Mesenchymal stem cell (in vitro differentiated cells and primary cell): Measurements from ENCODE around the gene PRKAA1.
"Not testable (repeated sequence)": the region's sequence is repeated elsewhere in the genome, so short reads cannot be mapped to it uniquely, and the experiment has no call there.

Experiments used
- DNase-seq: peaks from one replicate; pipeline ENCODE4 v3.0.0-alpha.2; 2013
- H2AFZ ChIP-seq: one replicate; pipeline ENCODE4 v1.6.1; 2013; ENCODE audit warnings: low read depth, mild to moderate bottlenecking, control low read depth, inconsistent platforms, low read length, moderate library complexity
- H2AK5ac ChIP-seq: 2 replicates; pipeline ENCODE4 v1.6.1; 2013; ENCODE audit warnings: low read length, moderate library complexity, mild to moderate bottlenecking, inconsistent platforms; ENCODE audit not compliant: severe bottlenecking
- H2BK120ac ChIP-seq: one replicate; pipeline ENCODE4 v1.6.1; 2013; ENCODE audit warnings: low read depth, mild to moderate bottlenecking, inconsistent platforms, low read length, moderate library complexity
- H2BK12ac ChIP-seq, 2 experiments: one replicate each; pipeline ENCODE4 v1.6.1; 2013; ENCODE audit warnings: inconsistent platforms in 2 of 2, low read length in 2 of 2, mild to moderate bottlenecking in 2 of 2, moderate library complexity in 2 of 2, control low read depth in 1 of 2
- H2BK15ac ChIP-seq: one replicate; pipeline ENCODE4 v1.6.1; 2013; ENCODE audit warnings: mild to moderate bottlenecking, low read depth, inconsistent platforms; ENCODE audit not compliant: poor library complexity, severe bottlenecking
- H2BK5ac ChIP-seq: 2 replicates; pipeline ENCODE4 v1.6.1; 2013; ENCODE audit warnings: low read depth, mild to moderate bottlenecking, low read length, control low read depth, inconsistent platforms; ENCODE audit not compliant: poor library complexity, severe bottlenecking
- H3K14ac ChIP-seq, 2 experiments: one replicate each; pipeline ENCODE4 v1.6.1; 2013; ENCODE audit warnings: inconsistent platforms in 2 of 2, low read length in 2 of 2, control low read depth in 1 of 2, mild to moderate bottlenecking in 1 of 2, moderate library complexity in 1 of 2
- H3K18ac ChIP-seq, 2 experiments: one replicate each; pipeline ENCODE4 v1.6.1; 2013; ENCODE audit warnings: inconsistent platforms in 2 of 2, low read length in 2 of 2, control low read depth in 1 of 2, low read depth in 1 of 2, mild to moderate bottlenecking in 1 of 2
- H3K23ac ChIP-seq, 2 experiments: one replicate each; pipeline ENCODE4 v1.6.1; 2013; ENCODE audit warnings: inconsistent platforms in 2 of 2, low read length in 2 of 2, mild to moderate bottlenecking in 2 of 2, moderate library complexity in 2 of 2, control low read depth in 1 of 2
- H3K27ac ChIP-seq: 2 replicates; pipeline ENCODE4 v1.5.1; 2013; ENCODE audit warnings: mild to moderate bottlenecking, moderate library complexity, low read length, control low read depth, inconsistent platforms; ENCODE audit not compliant: poor library complexity, severe bottlenecking
- H3K27me3 ChIP-seq, 2 experiments: 2 replicates each; pipeline versions ENCODE4 v1.6.1 to v1.7.0; 2013; ENCODE audit warnings: low read length in 2 of 2, mild to moderate bottlenecking in 2 of 2, moderate library complexity in 2 of 2, control low read depth in 1 of 2, inconsistent platforms in 1 of 2; ENCODE audit not compliant: control insufficient read depth in 1 of 2, insufficient read depth in 1 of 2
- H3K36me3 ChIP-seq, 2 experiments: 2 replicates each; pipeline versions ENCODE4 v1.6.1 to v1.7.0; 2013; ENCODE audit warnings: low read length in 2 of 2, control low read depth in 1 of 2, inconsistent platforms in 1 of 2, low read depth in 1 of 2, mild to moderate bottlenecking in 1 of 2; ENCODE audit not compliant: insufficient read depth in 2 of 2, control insufficient read depth in 1 of 2
- H3K4ac ChIP-seq, 2 experiments: one replicate each; pipeline ENCODE4 v1.6.1; 2013; ENCODE audit warnings: inconsistent platforms in 2 of 2, low read length in 2 of 2, mild to moderate bottlenecking in 2 of 2, moderate library complexity in 2 of 2, control low read depth in 1 of 2, low read depth in 1 of 2
- H3K4me1 ChIP-seq: 2 replicates; pipeline ENCODE4 v1.6.1; 2013; ENCODE audit warnings: low read depth, low read length, control low read depth; ENCODE audit not compliant: control insufficient read depth, insufficient read depth
- H3K4me2 ChIP-seq: 2 replicates; pipeline ENCODE4 v1.6.1; 2013; ENCODE audit warnings: low read length, mild to moderate bottlenecking, inconsistent platforms; ENCODE audit not compliant: poor library complexity, severe bottlenecking
- H3K4me3 ChIP-seq, 2 experiments: 2 replicates each; pipeline versions ENCODE4 v1.5.1 to v1.7.0; 2013; ENCODE audit warnings: low read length in 2 of 2, mild to moderate bottlenecking in 2 of 2, control low read depth in 1 of 2, low read depth in 1 of 2; ENCODE audit not compliant: insufficient read depth in 1 of 2
- H3K79me1 ChIP-seq: replicated peaks from 2 replicates; pipeline ENCODE4 v1.6.1; 2013; ENCODE audit warnings: mild to moderate bottlenecking, control low read depth, low read length, inconsistent platforms; ENCODE audit not compliant: poor library complexity, severe bottlenecking
- H3K9ac ChIP-seq: 2 replicates; pipeline ENCODE4 v1.7.0; 2013; ENCODE audit warnings: mild to moderate bottlenecking, low read length, moderate library complexity
- H3K9me3 ChIP-seq: 2 replicates; pipeline ENCODE4 v1.7.0; 2013; ENCODE audit warnings: mild to moderate bottlenecking, low read length; ENCODE audit not compliant: control insufficient read depth
- H4K8ac ChIP-seq: one replicate; pipeline ENCODE4 v1.6.1; 2013; ENCODE audit warnings: inconsistent platforms, mild to moderate bottlenecking, low read length, moderate library complexity
- H4K91ac ChIP-seq: one replicate; pipeline ENCODE4 v1.6.1; 2013; ENCODE audit warnings: mild to moderate bottlenecking, low read length, inconsistent platforms
- WGBS: methylation state at CpG from one replicate; pipeline ENCODE4 v1.1.7; 2013; ENCODE audit warnings: mixed read lengths; 5-methylcytosine and 5-hydroxymethylcytosine counted together

PRKAA1 gene

GRCh38 chr5:40794340-40794739, 3.8 kb downstream of the PRKAA1 start:
- H2BK120ac ChIP-seq, H4K8ac ChIP-seq, H3K4me1 ChIP-seq, H2BK12ac ChIP-seq, H2BK15ac ChIP-seq, H2AFZ ChIP-seq, H3K23ac ChIP-seq, H3K79me1 ChIP-seq, H3K27ac ChIP-seq, H3K4me3 ChIP-seq, H2BK5ac ChIP-seq, H3K18ac ChIP-seq, H3K9ac ChIP-seq, H3K4ac ChIP-seq, H3K9me3 ChIP-seq, H2AK5ac ChIP-seq, DNase-seq, H3K14ac ChIP-seq, H3K36me3 ChIP-seq, H3K4me2 ChIP-seq, H4K91ac ChIP-seq, H3K27me3 ChIP-seq: not testable (repeated sequence)

- not testable (repeated sequence) for H3K18ac ChIP-seq, DNase-seq, H3K4me3 ChIP-seq, H2AFZ ChIP-seq, H2BK12ac ChIP-seq, H2BK5ac ChIP-seq, H2BK15ac ChIP-seq, H3K27ac ChIP-seq, H2AK5ac ChIP-seq, H3K9me3 ChIP-seq, H3K23ac ChIP-seq, H3K4ac ChIP-seq, H3K9ac ChIP-seq, H3K79me1 ChIP-seq, H4K91ac ChIP-seq, H2BK120ac ChIP-seq, H4K8ac ChIP-seq, H3K4me1 ChIP-seq, H3K27me3 ChIP-seq, H3K4me2 ChIP-seq, H3K14ac ChIP-seq
- WGBS = 88% methylated on average over 5 of the region's 10 CpGs
- H3K36me3 ChIP-seq = peaks cover 4 to 14% of the 10 kb centered on the region in 2 experiments
Measured at GRCh38 chr5:40792691-40793090, 5.5 kb downstream of the PRKAA1 start.

GRCh38 chr5:40791715-40792139, 6.4 kb downstream of the PRKAA1 start:
- WGBS = 84% methylated on average over 2 of the region's 3 CpGs
- H3K9ac ChIP-seq = peak overlapping the region; percentile 25

GRCh38 chr5:40790947-40791593, 7.1 kb downstream of the PRKAA1 start:
- H3K4me1 ChIP-seq = no peaks in the 10 kb centered on the region
- H2AK5ac ChIP-seq = no peak overlapping the region
- peak overlapping the region; percentile 25 for H3K9ac ChIP-seq
- peak overlapping the region in 1 of 2 experiments; percentile 15 for H3K4me3 ChIP-seq
- no peak overlapping the region for H3K27ac ChIP-seq
- no peak overlapping the region for H3K14ac ChIP-seq
- no peak overlapping the region for H3K4me2 ChIP-seq
- H3K79me1 ChIP-seq = no peaks in the 10 kb centered on the region
- peaks cover 4 to 20% of the 10 kb centered on the region in 2 experiments for H3K36me3 ChIP-seq
- H3K4ac ChIP-seq = no peak overlapping the region
- no peak overlapping the region for H2BK120ac ChIP-seq
- H4K91ac ChIP-seq = no peak overlapping the region
- no peak overlapping the region for H3K23ac ChIP-seq
- peaks cover 8% of the 10 kb centered on the region for H3K9me3 ChIP-seq
- 90% methylated on average over 2 of the region's 3 CpGs for WGBS
- H3K18ac ChIP-seq = no peak overlapping the region
- no peak overlapping the region for H4K8ac ChIP-seq
- no peak overlapping the region for H2AFZ ChIP-seq
- no peaks in the 10 kb centered on the region for H3K27me3 ChIP-seq
- no peak overlapping the region for H2BK5ac ChIP-seq
- no peak overlapping the region for H2BK15ac ChIP-seq
- H2BK12ac ChIP-seq = no peak overlapping the region
- DNase-seq = no peak

More at GRCh38 chr5:40791715-40792139, 6.4 kb downstream of the PRKAA1 start:
- H2BK120ac ChIP-seq = no peak overlapping the region
- H3K4me2 ChIP-seq = no peak overlapping the region
- H3K36me3 ChIP-seq = peaks cover 4 to 17% of the 10 kb centered on the region in 2 experiments
- H3K4me3 ChIP-seq = peak overlapping the region in 1 of 2 experiments; percentile 15
- no peaks in the 10 kb centered on the region for H3K4me1 ChIP-seq
- no peak overlapping the region for H3K4ac ChIP-seq
- H2BK15ac ChIP-seq = no peak overlapping the region
- H3K79me1 ChIP-seq = no peaks in the 10 kb centered on the region
- no peak overlapping the region for H2BK5ac ChIP-seq
- H2BK12ac ChIP-seq = no peak overlapping the region
- H3K23ac ChIP-seq = no peak overlapping the region
- H2AK5ac ChIP-seq = no peak overlapping the region
- no peak overlapping the region for H4K8ac ChIP-seq
- no peak overlapping the region for H2AFZ ChIP-seq
- H4K91ac ChIP-seq = no peak overlapping the region
- H3K27ac ChIP-seq = no peak overlapping the region
- peaks cover 8% of the 10 kb centered on the region for H3K9me3 ChIP-seq
- no peak for DNase-seq
- no peak overlapping the region for H3K18ac ChIP-seq
- no peak overlapping the region for H3K14ac ChIP-seq
- H3K27me3 ChIP-seq = no peaks in the 10 kb centered on the region
